Esophagus squamous epithelium (tissue), 5 donors: Measurements from ENCODE around the gene OR1D5. TPM values are rescaled to one million over a fixed set of nuclear protein-coding genes. Genes with fewer than 3 reads are reported as not detected.

ENCODE experiments used
- DNase-seq: peaks from one replicate; lab custom pipeline; 2025; lab: John Stamatoyannopoulos, UW
- H3K27ac ChIP-seq, 4 donors: fragments of 200-600 bp; sonication (generic); one replicate each; pipeline ENCODE4 v1.5.1; 2016 to 2019; ENCODE audit warnings: mild to moderate bottlenecking in 1 of 4
- H3K27me3 ChIP-seq, 4 donors: fragments of 200-600 bp; sonication (generic); 1 replicate in 3 of 4; 2 replicates in 1 of 4; pipeline versions ENCODE4 v1.5.1 to v1.6.0; 2017 to 2021; ENCODE audit warnings: antibody characterized with exemption in 1 of 4
- H3K36me3 ChIP-seq, 3 donors: fragments of 200-600 bp; sonication (generic); one replicate each; pipeline ENCODE4 v1.5.1; 2016 to 2019
- H3K4me1 ChIP-seq, 3 donors: fragments of 200-600 bp; sonication (generic); one replicate each; pipeline ENCODE4 v1.5.1; 2017 to 2019
- H3K4me3 ChIP-seq, 4 donors: fragments of 200-600 bp; sonication (generic); 1 replicate in 3 of 4; 2 replicates in 1 of 4; pipeline ENCODE4 v1.5.1; 2016 to 2019; ENCODE audit warnings: mild to moderate bottlenecking in 2 of 4, moderate library complexity in 1 of 4
- H3K9me3 ChIP-seq, 3 donors: fragments of 200-600 bp; sonication (generic); one replicate each; pipeline ENCODE4 v1.5.1; 2016 to 2019
- POLR2A ChIP-seq, 4 donors: fragments of 450-650 bp; IDR thresholded peaks; one replicate each; pipeline ENCODE4 v1.6.1; 2017; ENCODE audit warnings: antibody characterized with exemption in 4 of 4, mild to moderate bottlenecking in 4 of 4, moderate library complexity in 3 of 4
- WGBS, 2 donors: methylation state at CpG; one replicate each; pipeline ENCODE4 v1.1.5; 2018; 5-methylcytosine and 5-hydroxymethylcytosine counted together
- intact Hi-C: fragments of 100-400 bp; cut with DNase I; formaldehyde crosslinking; loops from one replicate; pipeline ENCODE4 v1.15.0; 2022
- total RNA-seq, 4 donors: library from RNA; depleted of rRNA; stranded (reverse); fragments of >200 nt; gene quantifications; one replicate each; pipeline ENCODE4 v1.1.0, GENCODE V29; 2016
- TF ChIP-seq, protein P1 (sequence below), 6 experiments: fragments of 450-650 bp in 4 of 6; fragments of 200-600 bp in 2 of 6; sonication (generic) in 2 of 6; IDR thresholded peaks; one replicate each; pipeline ENCODE4 v1.5.1; 2016 to 2019; ENCODE audit warnings: antibody characterized with exemption in 6 of 6, mild to moderate bottlenecking in 4 of 6, moderate library complexity in 4 of 6
- donor health status: DM: yes; HTN: yes; CAD: no.

OR1D5 gene
- total RNA-seq, 4 donors from 2014 or later, result not detected

DNA sequence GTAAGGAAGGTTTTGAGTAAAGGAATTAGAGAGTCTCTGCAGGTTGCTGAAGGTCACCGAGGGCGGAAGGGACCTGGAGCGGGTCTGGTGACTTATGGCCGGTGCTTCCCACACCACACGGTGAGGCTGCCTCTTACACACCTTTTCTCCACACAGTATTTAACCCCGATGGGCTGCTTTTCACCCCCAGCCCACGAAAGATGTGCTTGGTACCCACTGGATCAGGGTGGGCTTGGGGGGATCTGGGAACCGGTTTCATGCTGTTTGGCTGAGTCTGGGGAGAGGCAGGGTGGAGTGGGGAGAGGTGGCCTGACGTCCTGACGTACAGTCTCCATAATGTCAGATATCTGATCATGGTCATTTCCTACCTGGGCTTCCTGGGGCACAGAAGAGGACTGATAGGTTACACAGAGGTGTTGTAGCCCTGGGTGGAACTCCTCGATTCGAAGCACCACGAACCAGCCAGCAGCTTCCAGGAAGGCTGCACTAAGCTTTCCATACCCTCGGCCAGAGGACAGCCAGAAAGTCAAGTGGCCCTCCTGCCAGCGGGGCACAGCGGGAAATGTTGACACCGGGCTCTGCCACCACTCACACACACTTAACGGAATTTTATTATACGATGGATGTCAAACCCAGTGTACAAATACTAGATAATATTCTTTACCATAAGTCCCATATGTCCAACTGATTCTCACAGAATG lies 34.0 kb downstream of the OR1D5 start:
- Histone ChIP-seq H3K27ac (peak overlapping the region in 2 of 4 donors; percentile 36 to 40), H3K9me3 (no peaks in the 10 kb centered on the region), H3K4me3 (no peak overlapping the region), H3K36me3 (peaks cover 0 to 45% (median 0%) of the 10 kb centered on the region in 3 donors), H3K27me3 (no peaks in the 10 kb centered on the region), H3K4me1 (peaks cover 0 to 21% (median 7%) of the 10 kb centered on the region in 3 donors)
- no peak for TF ChIP-seq POLR2A (IDR thresholded peaks at IDR 0.05)
- TF ChIP-seq, protein P1, sequence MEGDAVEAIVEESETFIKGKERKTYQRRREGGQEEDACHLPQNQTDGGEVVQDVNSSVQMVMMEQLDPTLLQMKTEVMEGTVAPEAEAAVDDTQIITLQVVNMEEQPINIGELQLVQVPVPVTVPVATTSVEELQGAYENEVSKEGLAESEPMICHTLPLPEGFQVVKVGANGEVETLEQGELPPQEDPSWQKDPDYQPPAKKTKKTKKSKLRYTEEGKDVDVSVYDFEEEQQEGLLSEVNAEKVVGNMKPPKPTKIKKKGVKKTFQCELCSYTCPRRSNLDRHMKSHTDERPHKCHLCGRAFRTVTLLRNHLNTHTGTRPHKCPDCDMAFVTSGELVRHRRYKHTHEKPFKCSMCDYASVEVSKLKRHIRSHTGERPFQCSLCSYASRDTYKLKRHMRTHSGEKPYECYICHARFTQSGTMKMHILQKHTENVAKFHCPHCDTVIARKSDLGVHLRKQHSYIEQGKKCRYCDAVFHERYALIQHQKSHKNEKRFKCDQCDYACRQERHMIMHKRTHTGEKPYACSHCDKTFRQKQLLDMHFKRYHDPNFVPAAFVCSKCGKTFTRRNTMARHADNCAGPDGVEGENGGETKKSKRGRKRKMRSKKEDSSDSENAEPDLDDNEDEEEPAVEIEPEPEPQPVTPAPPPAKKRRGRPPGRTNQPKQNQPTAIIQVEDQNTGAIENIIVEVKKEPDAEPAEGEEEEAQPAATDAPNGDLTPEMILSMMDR (IDR thresholded peaks at IDR 0.05), result no peak
- 90 to 91% methylated on average over 14 of the region's 19 CpGs for WGBS, 2 donors
- intact Hi-C loops, result no loop called here
- DNase-seq, result no peak

DNA sequence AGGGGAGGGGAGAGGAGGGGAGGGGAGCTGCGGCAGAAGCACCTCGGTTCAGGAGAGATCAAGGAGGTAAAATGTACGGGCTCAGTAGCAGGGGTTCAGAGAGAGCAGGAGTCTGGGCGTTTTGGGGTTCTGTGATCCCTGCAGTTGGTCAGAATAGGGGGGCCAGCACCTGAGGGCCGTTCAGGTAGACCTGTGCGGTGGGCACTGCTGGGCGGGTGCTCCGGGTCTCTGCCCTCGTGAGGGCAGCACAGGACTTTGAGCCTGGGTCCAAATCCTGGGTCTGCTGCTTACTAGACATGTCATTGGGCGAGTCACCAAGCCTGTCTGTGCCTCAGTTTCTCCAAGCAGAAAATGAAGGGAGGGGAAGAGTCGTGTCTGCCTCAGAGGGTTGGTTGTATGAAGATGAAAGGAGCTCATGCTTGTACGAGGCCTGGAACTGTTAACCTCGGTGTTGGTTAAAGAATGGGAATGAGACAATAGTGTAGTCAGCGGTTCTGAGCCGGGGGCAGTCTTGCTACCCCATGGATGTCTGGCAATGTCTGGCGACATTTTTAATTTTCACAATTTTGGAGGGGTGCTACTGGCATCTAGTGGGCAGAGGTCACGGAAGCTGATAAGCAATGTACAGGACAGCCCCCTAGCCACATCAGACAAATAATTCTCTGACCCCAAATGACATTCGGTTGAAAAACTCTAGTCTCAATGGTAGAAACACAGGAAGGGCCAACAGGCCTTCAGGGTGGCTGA lies 35.4 kb downstream of the OR1D5 start:
- Histone ChIP-seq H3K36me3 (peaks cover 0 to 58% (median 3%) of the 10 kb centered on the region in 3 donors), H3K9me3 (peaks cover 0 to 12% (median 0%) of the 10 kb centered on the region in 3 donors), H3K27me3 (no peaks in the 10 kb centered on the region), H3K4me1 (peaks cover 0 to 21% (median 7%) of the 10 kb centered on the region in 3 donors), H3K27ac (no peak overlapping the region), H3K4me3 (no peak overlapping the region)
- TF ChIP-seq POLR2A (IDR thresholded peaks at IDR 0.05), result no peak
- TF ChIP-seq, protein P1 (IDR thresholded peaks at IDR 0.05), result no peak
- WGBS, 2 donors, result 80 to 82% methylated on average over 15 to 17 of the region's 18 CpGs
- no peak for DNase-seq
- intact Hi-C loops, result no loop called here

DNA sequence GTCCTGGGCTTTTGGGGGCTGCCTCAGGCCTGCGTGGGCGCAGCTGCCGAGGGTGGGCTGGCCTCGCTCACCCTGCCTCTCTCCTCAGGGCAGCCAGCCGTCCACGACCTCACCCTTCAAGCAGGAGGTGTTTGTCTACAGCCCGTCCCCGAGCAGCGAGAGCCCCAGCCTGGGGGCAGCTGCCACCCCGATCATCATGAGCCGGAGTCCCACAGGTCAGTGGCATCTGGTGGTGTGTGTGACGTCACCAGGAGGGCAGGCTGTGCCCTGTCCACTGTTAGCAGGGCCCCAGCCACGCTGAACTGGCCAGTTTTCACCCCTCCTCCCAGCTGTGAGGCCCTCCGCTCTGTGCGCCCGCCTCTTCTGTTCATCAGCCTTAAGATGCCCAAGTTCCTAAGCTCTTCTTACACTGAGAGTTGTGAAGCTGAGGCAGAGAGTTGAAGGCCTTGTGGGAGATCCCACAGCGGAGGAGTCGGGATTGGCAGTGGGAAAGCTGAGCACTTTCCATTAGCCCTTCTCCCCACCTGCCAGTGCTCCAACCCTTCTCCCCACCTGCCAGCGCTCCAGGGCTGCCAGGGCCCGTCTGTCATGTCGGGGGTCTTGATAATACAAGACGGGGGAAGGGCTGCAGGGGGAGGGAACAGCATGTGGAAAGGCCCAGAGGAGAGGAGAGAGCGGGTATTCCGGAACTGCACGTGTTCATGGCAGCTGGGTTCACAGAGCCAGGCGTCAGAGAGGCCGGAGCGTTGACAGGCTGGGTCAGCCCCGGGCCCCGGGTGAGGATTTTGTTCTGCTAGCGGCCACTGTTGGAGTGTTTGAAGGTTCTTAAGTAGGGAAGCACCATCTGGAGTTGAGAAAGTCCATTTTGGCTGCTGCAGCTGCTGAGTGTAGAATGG lies 36.3 kb downstream of the OR1D5 start:
- DNase-seq, result no peak
- WGBS, 2 donors, result 82 to 83% methylated on average over 15 to 16 of the region's 31 CpGs
- Histone ChIP-seq H3K9me3 (peaks cover 0 to 20% (median 0%) of the 10 kb centered on the region in 3 donors), H3K27ac (no peak overlapping the region), H3K36me3 (peaks cover 0 to 67% (median 3%) of the 10 kb centered on the region in 3 donors), H3K27me3 (no peaks in the 10 kb centered on the region), H3K4me3 (no peak overlapping the region), H3K4me1 (peaks cover 0 to 21% (median 7%) of the 10 kb centered on the region in 3 donors)
- intact Hi-C loops, result no loop called here
- TF ChIP-seq, protein P1 (IDR thresholded peaks at IDR 0.05), result no peak
- TF ChIP-seq POLR2A (IDR thresholded peaks at IDR 0.05), result no peak

DNA sequence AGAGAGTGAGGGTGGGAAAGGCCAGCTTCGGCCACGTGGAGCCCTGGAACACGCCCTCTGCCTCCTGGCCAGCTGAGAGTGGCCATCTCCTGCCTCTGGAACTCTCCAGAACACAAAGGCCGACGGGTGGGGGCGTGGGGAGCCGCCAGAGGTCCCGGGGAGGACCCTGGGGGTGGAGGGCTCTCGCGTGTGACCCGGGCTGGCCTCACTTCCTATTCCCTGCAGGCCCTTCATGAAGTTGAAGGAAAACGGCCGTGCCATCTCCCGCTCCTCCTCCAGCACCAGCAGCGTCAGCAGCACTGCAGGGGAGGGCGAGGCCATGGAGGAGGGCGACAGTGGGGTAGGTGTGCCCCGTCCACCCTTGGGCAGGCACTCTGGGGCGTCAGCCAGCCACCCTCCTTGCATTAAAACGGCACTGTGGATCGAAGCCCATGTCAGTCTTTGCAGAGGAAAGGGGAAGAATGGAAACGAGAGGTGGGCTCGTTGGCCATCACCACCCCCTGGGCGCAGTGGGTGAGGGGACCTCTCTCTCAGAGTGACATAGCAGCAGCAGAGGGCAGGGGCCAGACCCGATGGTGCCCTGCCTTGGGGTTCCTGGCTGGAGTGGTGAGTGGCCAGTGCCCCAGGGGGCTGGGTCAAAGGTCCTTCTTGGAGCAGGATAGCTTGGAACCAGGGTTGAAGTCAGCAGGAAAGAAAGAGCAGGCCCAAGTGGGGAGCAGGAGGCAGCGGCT lies 37.1 kb downstream of the OR1D5 start:
- no peak overlapping the region for H3K4me3 ChIP-seq
- no peaks in the 10 kb centered on the region for H3K27me3 ChIP-seq
- peaks cover 0 to 21% (median 7%) of the 10 kb centered on the region in 3 donors for H3K4me1 ChIP-seq
- 70 to 92% methylated on average over 2 to 3 of the region's 26 CpGs for WGBS, 2 donors
- no peak overlapping the region for H3K27ac ChIP-seq
- TF ChIP-seq, protein P1 (IDR thresholded peaks at IDR 0.05), result no peak
- TF ChIP-seq POLR2A (IDR thresholded peaks at IDR 0.05), result no peak
- intact Hi-C loops, result no loop called here
- DNase-seq, result no peak
- peaks cover 0 to 75% (median 3%) of the 10 kb centered on the region in 3 donors for H3K36me3 ChIP-seq
- H3K9me3 ChIP-seq, result peaks cover 0 to 25% (median 0%) of the 10 kb centered on the region in 3 donors
